Fibroblast of mammary gland (primary cell): ENCODE data around the gene TBXAS1.

Experiments used
- DNase-seq: peaks from one replicate; pipeline ENCODE4 v3.0.0-alpha.2; 2010; ENCODE audit warnings: low read depth
- H3K4me3 ChIP-seq: 2 replicates; pipeline ENCODE4 v1.5.1; 2011; ENCODE audit warnings: low read depth, mild to moderate bottlenecking, low read length, moderate library complexity; ENCODE audit not compliant: control insufficient read depth
- TF ChIP-seq, protein P1 (sequence below): conservative IDR thresholded peaks from 2 replicates; pipeline ENCODE4 v1.5.1; 2011; ENCODE audit warnings: low read depth, low read length, inconsistent platforms; ENCODE audit not compliant: control insufficient read depth, insufficient read depth

TBXAS1 gene

DNA sequence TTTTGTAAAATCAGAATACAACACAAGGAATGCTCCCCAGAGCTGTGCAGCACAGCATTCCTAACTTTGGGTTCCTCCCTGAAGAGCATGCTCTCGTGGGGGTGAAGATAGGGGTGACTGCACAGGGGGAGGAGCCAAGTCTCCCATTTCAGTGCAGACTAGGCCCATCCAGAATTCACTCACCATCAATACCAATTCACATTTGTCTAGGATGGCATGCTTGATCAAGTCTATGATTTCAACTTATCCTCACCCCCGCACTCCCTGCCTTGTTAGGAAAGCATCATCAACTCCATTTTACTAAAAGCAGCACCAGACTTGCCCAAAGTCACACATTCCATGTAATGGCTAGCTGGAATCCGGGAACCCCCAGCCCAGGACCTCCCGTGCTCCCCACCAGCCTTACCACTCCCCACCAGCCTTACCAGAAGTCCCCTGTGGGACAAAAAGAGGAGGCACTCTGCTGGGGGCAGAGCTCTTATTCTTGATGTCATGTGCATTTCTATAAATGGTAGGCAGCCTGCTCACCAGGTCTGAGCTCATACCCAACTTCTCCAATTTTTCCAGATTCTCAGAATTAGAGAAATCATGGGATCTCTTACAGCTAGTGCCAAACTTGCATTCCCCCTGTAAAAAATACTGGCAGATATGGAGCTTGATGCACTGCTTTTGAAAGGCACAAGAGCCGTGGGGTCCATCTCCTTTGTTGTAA is 227.5 kb downstream of the TBXAS1 start:
- DNase-seq, result no peak
- H3K4me3 ChIP-seq, result no peak overlapping the region
- TF ChIP-seq, protein P1, sequence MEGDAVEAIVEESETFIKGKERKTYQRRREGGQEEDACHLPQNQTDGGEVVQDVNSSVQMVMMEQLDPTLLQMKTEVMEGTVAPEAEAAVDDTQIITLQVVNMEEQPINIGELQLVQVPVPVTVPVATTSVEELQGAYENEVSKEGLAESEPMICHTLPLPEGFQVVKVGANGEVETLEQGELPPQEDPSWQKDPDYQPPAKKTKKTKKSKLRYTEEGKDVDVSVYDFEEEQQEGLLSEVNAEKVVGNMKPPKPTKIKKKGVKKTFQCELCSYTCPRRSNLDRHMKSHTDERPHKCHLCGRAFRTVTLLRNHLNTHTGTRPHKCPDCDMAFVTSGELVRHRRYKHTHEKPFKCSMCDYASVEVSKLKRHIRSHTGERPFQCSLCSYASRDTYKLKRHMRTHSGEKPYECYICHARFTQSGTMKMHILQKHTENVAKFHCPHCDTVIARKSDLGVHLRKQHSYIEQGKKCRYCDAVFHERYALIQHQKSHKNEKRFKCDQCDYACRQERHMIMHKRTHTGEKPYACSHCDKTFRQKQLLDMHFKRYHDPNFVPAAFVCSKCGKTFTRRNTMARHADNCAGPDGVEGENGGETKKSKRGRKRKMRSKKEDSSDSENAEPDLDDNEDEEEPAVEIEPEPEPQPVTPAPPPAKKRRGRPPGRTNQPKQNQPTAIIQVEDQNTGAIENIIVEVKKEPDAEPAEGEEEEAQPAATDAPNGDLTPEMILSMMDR, result no peak

DNA sequence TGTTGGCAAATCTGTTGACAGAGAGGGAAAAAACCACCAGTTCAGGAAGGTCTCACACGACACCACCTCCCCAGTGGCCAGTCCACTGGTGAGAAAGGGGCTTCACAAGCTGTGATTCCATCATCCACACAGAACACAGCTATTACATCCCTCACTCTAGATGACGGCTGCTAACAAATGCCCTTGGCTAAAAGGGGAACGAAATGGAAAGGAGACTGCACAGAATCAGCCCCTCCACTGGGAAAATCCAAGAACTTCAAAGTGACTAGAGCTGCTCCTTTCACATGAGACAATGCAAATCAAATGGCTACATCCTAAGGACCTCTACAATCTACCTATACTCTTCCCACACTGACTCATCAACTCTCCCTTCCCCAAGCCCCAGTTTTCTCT is 228.1 kb downstream of the TBXAS1 start:
- no peak for DNase-seq
- no peak overlapping the region for H3K4me3 ChIP-seq
- TF ChIP-seq, protein P1, result no peak

DNA sequence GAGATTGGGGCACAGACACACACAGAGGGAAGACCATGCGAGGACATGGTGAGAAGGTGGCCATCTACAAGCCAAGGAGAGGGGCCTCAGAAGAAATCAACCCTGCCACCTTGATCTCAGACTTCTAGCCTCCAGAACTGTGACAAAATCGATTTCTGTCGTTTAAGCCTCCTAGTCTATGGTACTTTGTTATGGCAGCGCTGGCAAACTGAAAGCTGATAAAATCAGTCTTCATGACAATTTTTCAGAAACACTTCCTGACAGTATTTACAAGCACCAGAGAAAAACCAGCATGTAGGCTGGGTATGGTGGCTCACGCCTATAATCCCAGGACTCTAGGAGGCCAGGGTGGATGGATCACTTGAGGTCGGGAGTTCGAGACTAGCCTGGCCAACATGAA is 229.5 kb downstream of the TBXAS1 start:
- no peak for DNase-seq
- TF ChIP-seq, protein P1, result no peak
- H3K4me3 ChIP-seq, result no peak overlapping the region

DNA sequence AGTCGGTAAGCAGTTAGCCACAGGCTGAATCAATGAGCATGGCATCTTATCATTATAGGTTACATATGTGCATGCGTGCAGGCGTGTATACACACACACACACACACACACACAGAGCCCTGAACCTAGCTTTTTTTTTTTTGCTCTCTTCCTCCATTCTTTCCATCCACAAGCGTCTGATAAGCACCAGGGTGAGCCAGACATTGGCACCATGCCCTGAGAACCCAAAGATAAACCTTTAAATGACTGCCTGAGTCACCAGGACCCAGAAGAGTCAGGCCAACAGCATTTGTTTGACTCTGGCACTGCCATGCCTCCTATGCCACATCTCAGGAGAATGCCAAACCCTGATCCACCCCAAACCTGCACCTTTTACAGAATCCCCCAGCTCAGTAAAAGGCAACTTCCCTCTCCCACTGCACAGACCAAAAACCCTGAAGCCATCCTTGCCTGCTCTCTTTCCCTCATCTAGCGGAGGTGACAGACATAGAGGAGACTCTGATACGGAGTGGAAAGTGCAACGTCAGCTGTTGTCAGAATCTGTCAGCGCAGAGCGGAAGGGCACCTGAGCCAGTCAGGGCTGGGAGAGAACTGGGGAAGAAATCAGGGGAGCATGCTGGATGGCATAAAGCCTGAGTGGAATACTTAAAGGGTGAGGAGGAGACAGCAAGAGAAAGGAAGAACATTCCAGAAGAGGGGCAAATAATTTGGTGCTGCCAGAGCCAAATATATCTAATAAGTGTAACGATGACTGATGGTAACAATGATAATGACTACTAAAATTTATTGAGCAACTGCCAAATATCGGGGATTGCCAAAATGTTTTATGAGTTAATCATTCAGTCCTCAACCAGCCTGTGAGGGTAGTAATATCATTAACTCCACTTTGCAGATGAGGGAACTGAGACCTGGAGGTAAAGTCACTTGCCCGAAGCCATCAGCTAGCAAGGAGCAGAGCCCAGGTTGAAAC is 230.5 kb downstream of the TBXAS1 start:
- peak; percentile 84 for DNase-seq

DNA sequence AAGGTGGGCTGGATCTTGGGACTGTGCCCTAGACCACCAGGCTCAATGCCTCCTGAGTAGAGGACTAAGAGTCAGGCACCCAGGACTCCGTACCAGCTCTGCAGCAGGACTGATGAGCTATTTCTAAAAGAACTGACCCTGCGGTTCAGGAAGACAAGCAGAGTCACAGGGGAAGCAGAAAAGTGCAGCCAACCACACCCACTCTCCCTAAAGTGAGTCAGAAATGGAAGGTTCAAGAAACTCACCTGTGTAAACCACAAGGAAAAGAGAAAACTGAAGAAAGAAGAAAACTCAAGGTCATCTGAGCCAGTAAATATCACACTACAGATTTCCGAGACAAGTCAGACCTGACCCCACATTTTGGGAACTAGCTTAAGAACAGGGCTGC is 231.2 kb downstream of the TBXAS1 start:
- no peak overlapping the region for H3K4me3 ChIP-seq
- no peak for DNase-seq
- TF ChIP-seq, protein P1, result no peak

More for the DNA sequence above, 230.5 kb downstream of the TBXAS1 start:
- no peak overlapping the region for H3K4me3 ChIP-seq
- TF ChIP-seq, protein P1, result no peak

DNA sequence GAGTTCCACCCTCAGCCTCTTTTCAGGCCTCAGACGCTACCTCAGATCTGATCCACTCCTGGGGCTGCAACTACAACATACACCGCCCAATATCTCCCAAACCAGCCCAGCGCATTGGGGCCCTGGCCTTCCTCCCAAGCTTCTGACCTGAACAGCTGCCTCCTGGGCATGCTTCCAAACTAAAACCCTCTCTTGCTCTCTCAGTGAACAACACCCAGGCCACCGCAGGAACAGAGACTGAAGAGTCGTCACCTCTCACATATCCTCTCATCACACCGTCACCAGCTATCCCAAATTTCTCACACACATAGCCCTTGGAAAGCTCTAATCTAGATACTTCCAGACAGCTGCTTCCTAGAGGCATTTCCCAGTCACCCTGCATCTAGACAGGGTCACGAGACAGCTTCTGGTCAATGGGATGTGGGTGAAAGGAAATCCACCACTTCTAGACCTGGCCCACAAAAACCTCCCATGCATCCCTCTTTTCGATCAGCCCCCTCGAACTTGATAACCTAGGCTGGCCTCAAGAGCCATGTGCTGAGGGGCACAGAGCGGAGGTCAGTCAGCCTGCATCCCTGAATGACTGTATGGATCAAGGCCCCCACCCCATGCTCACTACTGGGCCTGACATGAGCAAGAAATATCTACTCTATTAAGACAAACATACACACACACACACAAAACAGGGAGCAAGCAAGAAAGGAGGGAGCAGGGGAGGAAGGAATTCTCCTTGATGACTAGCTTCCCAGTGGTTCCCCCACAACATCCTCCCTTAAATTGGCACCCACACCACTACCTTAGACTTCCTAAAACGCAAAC is 231.9 kb downstream of the TBXAS1 start:
- DNase-seq, result peak; percentile 59
- TF ChIP-seq, protein P1, result no peak
- H3K4me3 ChIP-seq, result no peak overlapping the region
